Measurements from ENCODE around the gene ATG5.

Gene ATG5

GRCh38 chr6:106315765-106316374 lies 9.7 kb downstream of the ATG5 start:
- peaks cover 43% of the 10 kb centered on the region for H3K36me3 ChIP-seq (ENCODE audit: control insufficient read depth, low read length)
- no peak for TF ChIP-seq CTCF (IDR thresholded peaks at IDR 0.05; ENCODE audit: low read depth, low read length, poor library complexity, severe bottlenecking)
- no peak for TF ChIP-seq EZH2phosphoT487 (IDR thresholded peaks at IDR 0.05; ENCODE audit: borderline replicate concordance, low read length)
- no peaks in the 10 kb centered on the region; the same call in 1 of the 2 replicates for H3F3A ChIP-seq (ENCODE audit: control insufficient read depth, insufficient read depth)
- H3K9me2 ChIP-seq (replicated peaks; ENCODE audit: control insufficient read depth, low read length): no peaks in the 10 kb centered on the region
- no peaks in the 10 kb centered on the region for H3K27me3 ChIP-seq (ENCODE audit: control insufficient read depth, low read length)
- no peaks in the 10 kb centered on the region for H4K20me1 ChIP-seq (ENCODE audit: control insufficient read depth, insufficient read depth, low read depth, low read length)
- peaks cover 8% of the 10 kb centered on the region; the same call in 1 of the 2 replicates for H3K4me1 ChIP-seq (ENCODE audit: control insufficient read depth, low read length)
- peaks cover 82% of the 10 kb centered on the region for H3K79me2 ChIP-seq (ENCODE audit: control insufficient read depth, low read length)
- H3K4me3 ChIP-seq (ENCODE audit: low read length): no peak overlapping the region
- no peak overlapping the region for H3K4me2 ChIP-seq (ENCODE audit: low read length)
- H3K27ac ChIP-seq (ENCODE audit: low read depth, low read length): no peak overlapping the region
- no peaks in the 10 kb centered on the region for H3K9me3 ChIP-seq (ENCODE audit: control insufficient read depth, insufficient read depth, low read length)

GRCh38 chr6:106309766-106310373 lies 15.7 kb downstream of the ATG5 start:
- Histone ChIP-seq H3K9me2 (replicated peaks; ENCODE audit: control insufficient read depth, low read length) (no peaks in the 10 kb centered on the region), H4K20me1 (ENCODE audit: control insufficient read depth, insufficient read depth, low read depth, low read length) (no peaks in the 10 kb centered on the region), H3K27me3 (ENCODE audit: control insufficient read depth, low read length) (no peaks in the 10 kb centered on the region), H3K4me3 (ENCODE audit: low read length) (no peak overlapping the region), H3K36me3 (ENCODE audit: control insufficient read depth, low read length) (peaks cover 53% of the 10 kb centered on the region), H3K4me2 (ENCODE audit: low read length) (no peak overlapping the region), H3K9me3 (ENCODE audit: control insufficient read depth, insufficient read depth, low read length) (no peaks in the 10 kb centered on the region), H3F3A (ENCODE audit: control insufficient read depth, insufficient read depth) (no peaks in the 10 kb centered on the region), H3K79me2 (ENCODE audit: control insufficient read depth, low read length) (peaks cover 55% of the 10 kb centered on the region), H3K27ac (ENCODE audit: low read depth, low read length) (no peak overlapping the region), H3K4me1 (ENCODE audit: control insufficient read depth, low read length) (peaks cover 6% of the 10 kb centered on the region; the same call in 1 of the 2 replicates)
- no peak for TF ChIP-seq CTCF (IDR thresholded peaks at IDR 0.05; ENCODE audit: low read depth, low read length, poor library complexity, severe bottlenecking)
- TF ChIP-seq EZH2phosphoT487 (IDR thresholded peaks at IDR 0.05; ENCODE audit: borderline replicate concordance, low read length): no peak

GRCh38 chr6:106308985-106309384 lies 16.6 kb downstream of the ATG5 start:
- H3K27me3 ChIP-seq (ENCODE audit: control insufficient read depth, low read length): no peaks in the 10 kb centered on the region
- no peaks in the 10 kb centered on the region for H4K20me1 ChIP-seq (ENCODE audit: control insufficient read depth, insufficient read depth, low read depth, low read length)
- no peak overlapping the region for H3K4me3 ChIP-seq (ENCODE audit: low read length)
- H3K27ac ChIP-seq (ENCODE audit: low read depth, low read length): no peak overlapping the region
- H3K36me3 ChIP-seq (ENCODE audit: control insufficient read depth, low read length): peaks cover 47% of the 10 kb centered on the region
- TF ChIP-seq CTCF (IDR thresholded peaks at IDR 0.05; ENCODE audit: low read depth, low read length, poor library complexity, severe bottlenecking): no peak
- no peak overlapping the region for H3K4me2 ChIP-seq (ENCODE audit: low read length)
- peaks cover 56% of the 10 kb centered on the region for H3K79me2 ChIP-seq (ENCODE audit: control insufficient read depth, low read length)
- no peaks in the 10 kb centered on the region for H3K9me2 ChIP-seq (replicated peaks; ENCODE audit: control insufficient read depth, low read length)
- H3F3A ChIP-seq (ENCODE audit: control insufficient read depth, insufficient read depth): no peaks in the 10 kb centered on the region
- H3K9me3 ChIP-seq (ENCODE audit: control insufficient read depth, insufficient read depth, low read length): no peaks in the 10 kb centered on the region
- H3K4me1 ChIP-seq (ENCODE audit: control insufficient read depth, low read length): peaks cover 6% of the 10 kb centered on the region; the same call in 1 of the 2 replicates

All from DOHH2 (cell line).